Measurements from ENCODE around the gene WNT5A.

DNA sequence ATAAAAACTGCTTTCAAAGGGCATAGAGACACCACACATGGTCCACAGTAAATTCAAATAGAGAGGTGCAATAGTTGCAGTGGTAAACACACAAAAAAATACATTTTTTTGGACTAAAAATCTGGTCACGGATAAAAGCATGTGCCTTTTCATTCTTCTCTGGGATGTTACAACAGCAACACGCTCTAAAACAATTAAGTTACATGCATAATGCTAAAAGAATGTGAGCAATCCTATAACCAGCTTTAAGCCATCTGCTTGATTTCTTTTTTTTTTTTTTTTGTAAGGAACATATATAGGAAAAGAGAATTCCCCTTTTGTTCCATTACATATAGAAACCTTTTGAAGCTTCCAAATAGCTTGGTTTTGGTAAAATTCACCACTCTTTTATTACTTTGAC lies 20.0 kb downstream of the WNT5A start:
- no peak for TF ChIP-seq EZH2phosphoT487 (IDR thresholded peaks at IDR 0.05; ENCODE audit: borderline replicate concordance, low read length)
- TF ChIP-seq, protein P1, sequence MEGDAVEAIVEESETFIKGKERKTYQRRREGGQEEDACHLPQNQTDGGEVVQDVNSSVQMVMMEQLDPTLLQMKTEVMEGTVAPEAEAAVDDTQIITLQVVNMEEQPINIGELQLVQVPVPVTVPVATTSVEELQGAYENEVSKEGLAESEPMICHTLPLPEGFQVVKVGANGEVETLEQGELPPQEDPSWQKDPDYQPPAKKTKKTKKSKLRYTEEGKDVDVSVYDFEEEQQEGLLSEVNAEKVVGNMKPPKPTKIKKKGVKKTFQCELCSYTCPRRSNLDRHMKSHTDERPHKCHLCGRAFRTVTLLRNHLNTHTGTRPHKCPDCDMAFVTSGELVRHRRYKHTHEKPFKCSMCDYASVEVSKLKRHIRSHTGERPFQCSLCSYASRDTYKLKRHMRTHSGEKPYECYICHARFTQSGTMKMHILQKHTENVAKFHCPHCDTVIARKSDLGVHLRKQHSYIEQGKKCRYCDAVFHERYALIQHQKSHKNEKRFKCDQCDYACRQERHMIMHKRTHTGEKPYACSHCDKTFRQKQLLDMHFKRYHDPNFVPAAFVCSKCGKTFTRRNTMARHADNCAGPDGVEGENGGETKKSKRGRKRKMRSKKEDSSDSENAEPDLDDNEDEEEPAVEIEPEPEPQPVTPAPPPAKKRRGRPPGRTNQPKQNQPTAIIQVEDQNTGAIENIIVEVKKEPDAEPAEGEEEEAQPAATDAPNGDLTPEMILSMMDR (IDR thresholded peaks at IDR 0.05; ENCODE audit: low read depth, low read length, poor library complexity, severe bottlenecking), result no peak
